HepG2 (cell line): ENCODE data around the gene C1QTNF6. TPM values are rescaled to one million over a fixed set of nuclear protein-coding genes. Genes with fewer than 3 reads are reported as not detected.

Experiments
- ATAC-seq: fragments of 200-7000 bp; cut with Tn5 transposase; 3 replicates; pipeline ENCODE4 v1.9.1; 2020; ENCODE audit warnings: mild to moderate bottlenecking, moderate library complexity
- BruUV-seq: library from RNA; stranded (reverse); fragments of 400-500 nt; replicated peaks from 2 replicates; lab custom pipeline; 2021; lab: Mats Ljungman, UMichigan
- CTCF ChIA-PET: fragments of 300-600 bp; formaldehyde crosslinking; extraction: SDS; loops from one replicate; lab custom pipeline; 2021; ENCODE audit warnings: low total read pairs, inconsistent platforms, low intra/inter-chr PET ratio; lab: Yijun Ruan, JAX
- POLR2A ChIA-PET: fragments of 350-600 bp; sonication (Branson Sonifier 250); formaldehyde crosslinking; loops from one replicate; lab custom pipeline; 2020; ENCODE audit warnings: antibody characterized with exemption, inconsistent platforms; lab: Yijun Ruan, JAX
- DNase-seq: peaks from one replicate; pipeline ENCODE4 v3.0.0-alpha.2; 2015; ENCODE audit warnings: low spot score
- FAIRE-seq: peaks from 3 replicates; lab custom pipeline; 2011; peaks lifted over from hg19 to GRCh38; lab: Jason Lieb, UNC
- H2AFZ ChIP-seq: one replicate; pipeline ENCODE4 v1.6.1; 2011; ENCODE audit warnings: low read length, inconsistent platforms
- H3K27ac ChIP-seq: fragments of 300-600 bp; 3 replicates; pipeline ENCODE4 v1.8.0; 2011; ENCODE audit warnings: mixed run types, mild to moderate bottlenecking, mixed read lengths, low read length, inconsistent platforms; ENCODE audit not compliant: insufficient read depth; ENCODE audit errors: extremely low read length
- H3K27me3 ChIP-seq, 2 experiments: fragments of 200-600 bp in 1 of 2; 2 replicates in 1 of 2; 3 replicates in 1 of 2; pipeline versions ENCODE4 v1.6.0 to v1.8.0; 2011; ENCODE audit warnings: low read length in 2 of 2, mild to moderate bottlenecking in 2 of 2, moderate library complexity in 2 of 2, inconsistent platforms in 1 of 2; ENCODE audit not compliant: insufficient read depth in 2 of 2, control insufficient read depth in 1 of 2
- H3K36me3 ChIP-seq, 2 experiments: fragments of 200-600 bp in 1 of 2; replicated peaks in 1 of 2; 2 replicates in 1 of 2; 3 replicates in 1 of 2; pipeline versions ENCODE4 v1.5.1 to v1.8.0; 2011; ENCODE audit warnings: low read length in 2 of 2, inconsistent platforms in 1 of 2; ENCODE audit not compliant: insufficient read depth in 2 of 2, control insufficient read depth in 1 of 2
- H3K4me1 ChIP-seq: 2 replicates; pipeline ENCODE4 v1.5.1; 2012; ENCODE audit warnings: low read length, inconsistent platforms; ENCODE audit not compliant: insufficient read depth
- H3K4me2 ChIP-seq: 2 replicates; pipeline ENCODE4 v1.6.0; 2011; ENCODE audit warnings: low read depth, low read length, inconsistent platforms
- H3K4me3 ChIP-seq, 3 experiments: fragments of 200-600 bp in 1 of 3; sonication (generic), shearing (Covaris generic) in 1 of 3; replicated peaks in 1 of 3; 2 replicates each; pipeline ENCODE4 v1.5.1; 2011 to 2016; ENCODE audit warnings: low read length in 3 of 3, inconsistent platforms in 2 of 3, low read depth in 2 of 3, mild to moderate bottlenecking in 2 of 3, control low read depth in 1 of 3, mixed read lengths in 1 of 3; ENCODE audit not compliant: insufficient read depth in 1 of 3
- H3K79me2 ChIP-seq: one replicate; pipeline ENCODE4 v1.6.1; 2011; ENCODE audit warnings: low read length, inconsistent platforms; ENCODE audit not compliant: insufficient read depth
- H3K9ac ChIP-seq: 2 replicates; pipeline ENCODE4 v1.6.0; 2011; ENCODE audit warnings: mild to moderate bottlenecking, low read depth, low read length, inconsistent platforms; ENCODE audit not compliant: insufficient read depth
- H3K9me3 ChIP-seq: 2 replicates; pipeline ENCODE4 v1.5.1; 2012; ENCODE audit warnings: mild to moderate bottlenecking, low read length
- H4K20me1 ChIP-seq: 2 replicates; pipeline ENCODE4 v1.6.0; 2011; ENCODE audit warnings: inconsistent platforms, mild to moderate bottlenecking, low read length, moderate library complexity; ENCODE audit not compliant: insufficient read depth
- FOXA1 ChIP-seq, 2 experiments: fragments of 450-650 bp in 1 of 2; sonication (generic) in 1 of 2; formaldehyde crosslinking in 1 of 2; IDR thresholded peaks; 2 replicates each; pipeline versions ENCODE4 v1.4.0 to v1.6.1; 2016 to 2020; ENCODE audit warnings: missing genetic modification reagents in 1 of 2
- NFIC ChIP-seq: IDR thresholded peaks from 2 replicates; pipeline ENCODE4 v1.6.1; 2012; ENCODE audit warnings: mild to moderate bottlenecking, low read length, inconsistent platforms
- PHF21A ChIP-seq: sonication (generic); formaldehyde crosslinking; IDR thresholded peaks from 2 replicates; pipeline ENCODE4 v1.5.0; 2020; ENCODE audit warnings: mild to moderate bottlenecking, missing genetic modification reagents
- RBAK ChIP-seq: sonication (generic); formaldehyde crosslinking; IDR thresholded peaks from 2 replicates; pipeline ENCODE4 v1.5.1; 2020; ENCODE audit warnings: mild to moderate bottlenecking, missing genetic modification reagents
- SALL2 ChIP-seq: sonication (generic); formaldehyde crosslinking; IDR thresholded peaks from 2 replicates; pipeline ENCODE4 v1.8.1; 2023; ENCODE audit warnings: mild to moderate bottlenecking, missing genetic modification reagents, inconsistent platforms
- SSRP1 ChIP-seq: IDR thresholded peaks from 2 replicates; pipeline ENCODE4 v1.6.1; 2016; ENCODE audit warnings: control low read depth
- TEAD3 ChIP-seq: optimal IDR thresholded peaks from 2 replicates; pipeline ENCODE3; 2016; ENCODE audit warnings: borderline replicate concordance
- ZNF234 ChIP-seq: sonication (generic); formaldehyde crosslinking; conservative IDR thresholded peaks from 2 replicates; pipeline ENCODE4 v1.5.1; 2020; ENCODE audit warnings: mild to moderate bottlenecking, missing genetic modification reagents
- ZNF292 ChIP-seq: sonication (generic); formaldehyde crosslinking; IDR thresholded peaks from 2 replicates; pipeline ENCODE4 v1.8.1; 2022; ENCODE audit warnings: mild to moderate bottlenecking, low read depth, missing genetic modification reagents, borderline replicate concordance
- WGBS: methylation state at CpG from one replicate; pipeline ENCODE4 v1.1.6; 2017; ENCODE audit warnings: low lambda C conversion rate; 5-methylcytosine and 5-hydroxymethylcytosine counted together
- in situ Hi-C: cut with HindIII; loops from 2 replicates; pipeline ENCODE4 v1.10.0; 2017; ENCODE audit warnings: low pct_unique_long_range_greater_than_20kb; ENCODE audit not compliant: extremely low pct_ligation_motif_present
- intact Hi-C: fragments of 100-400 bp; cut with micrococcal nuclease; formaldehyde crosslinking; loops from one replicate; pipeline ENCODE4 v1.10.0; 2022; ENCODE audit not compliant: unreplicated experiment
- polyA plus RNA-seq, 8 experiments: library from polyadenylated mRNA; depleted of rRNA in 3 of 8; stranded (reverse) in 7 of 8; unstranded in 1 of 8; fragments of >200 nt; fragmentation: Illumina TruSeq in 4 of 8; extraction: Trizol in 4 of 8; gene quantifications; 2 replicates each; pipeline versions ENCODE4 v1.2.1 to v1.2.3, GENCODE V29; 2011 to 2016; ENCODE audit warnings: low read depth in 4 of 8, missing spikeins in 1 of 8, mixed read lengths in 1 of 8; ENCODE audit not compliant: insufficient read depth in 1 of 8
- total RNA-seq, 5 experiments: library from RNA; depleted of rRNA; stranded (reverse); fragments of >200 nt; fragmentation: Illumina TruSeq; extraction: Trizol; gene quantifications; 2 replicates each; pipeline ENCODE4 v1.2.3, GENCODE V29; 2016; ENCODE audit warnings: low read depth in 1 of 5
- TF ChIP-seq, protein P1 (sequence below), 2 experiments: sonication (generic) in 1 of 2; formaldehyde crosslinking in 1 of 2; IDR thresholded peaks; 2 replicates each; pipeline versions ENCODE4 v1.6.1 to v1.9.0; 2014 to 2022; ENCODE audit warnings: antibody characterized with exemption in 1 of 2, borderline replicate concordance in 1 of 2, inconsistent platforms in 1 of 2, low read depth in 1 of 2, missing genetic modification reagents in 1 of 2
- TF ChIP-seq, protein P2 (sequence below): sonication (generic); formaldehyde crosslinking; IDR thresholded peaks from 2 replicates; pipeline ENCODE4 v1.4.0; 2020; ENCODE audit warnings: missing genetic modification reagents
- TF ChIP-seq, protein P3 (sequence below): sonication (generic); formaldehyde crosslinking; IDR thresholded peaks from 2 replicates; pipeline ENCODE4 v1.8.0; 2022; ENCODE audit warnings: missing genetic modification reagents, mild to moderate bottlenecking, inconsistent platforms, borderline replicate concordance

C1QTNF6 gene
- total and polyA plus RNA-seq, 2 of the 13 experiments (the other 11 are each of a cell fraction or from before 2014, with no cell fraction given) = 2.7 to 6.9 TPM

DNA sequence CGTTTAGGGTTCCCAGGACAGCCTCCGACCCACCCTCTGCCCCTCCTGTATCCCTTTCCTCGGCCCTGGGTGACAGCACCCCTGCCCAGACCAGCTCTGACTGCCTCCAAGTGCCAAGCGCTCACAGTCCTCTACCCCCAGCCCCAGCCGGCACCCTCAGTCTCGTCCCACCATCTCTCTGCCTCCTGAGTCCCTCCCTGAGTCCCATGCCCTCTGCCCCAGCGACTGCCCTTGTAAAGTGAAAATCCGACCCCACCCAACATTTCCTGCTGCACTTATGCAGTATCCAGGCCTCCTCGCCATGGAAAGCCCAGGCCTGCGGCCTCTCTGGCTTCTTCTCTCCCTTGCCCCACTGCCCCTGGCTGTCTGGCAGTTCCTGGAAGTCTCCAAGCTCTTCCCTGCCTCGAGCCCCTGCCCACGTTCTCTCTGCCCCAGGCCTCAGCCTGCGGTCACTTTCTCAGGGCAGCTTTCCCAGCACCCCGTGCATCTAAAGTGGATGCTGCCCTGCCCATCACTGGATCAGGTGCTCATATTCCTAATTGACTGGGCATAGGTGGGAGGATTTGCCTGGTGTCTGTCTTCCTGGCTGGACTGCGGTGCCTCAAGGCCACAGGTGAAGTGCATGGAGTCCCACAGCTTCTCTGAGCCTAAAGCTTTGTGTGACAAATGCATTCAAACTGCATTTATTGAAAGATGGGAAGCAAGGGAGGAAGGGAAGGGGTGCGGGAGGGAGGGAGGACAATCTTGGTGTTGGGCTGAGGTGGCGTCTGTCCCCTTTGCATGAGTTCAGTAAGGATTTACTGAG lies 20.7 kb downstream of the C1QTNF6 start (continued):
- no peak for TF ChIP-seq PHF21A
- no peak for TF ChIP-seq SSRP1 (CRISPR knock-in tag)
- TF ChIP-seq, protein P1, sequence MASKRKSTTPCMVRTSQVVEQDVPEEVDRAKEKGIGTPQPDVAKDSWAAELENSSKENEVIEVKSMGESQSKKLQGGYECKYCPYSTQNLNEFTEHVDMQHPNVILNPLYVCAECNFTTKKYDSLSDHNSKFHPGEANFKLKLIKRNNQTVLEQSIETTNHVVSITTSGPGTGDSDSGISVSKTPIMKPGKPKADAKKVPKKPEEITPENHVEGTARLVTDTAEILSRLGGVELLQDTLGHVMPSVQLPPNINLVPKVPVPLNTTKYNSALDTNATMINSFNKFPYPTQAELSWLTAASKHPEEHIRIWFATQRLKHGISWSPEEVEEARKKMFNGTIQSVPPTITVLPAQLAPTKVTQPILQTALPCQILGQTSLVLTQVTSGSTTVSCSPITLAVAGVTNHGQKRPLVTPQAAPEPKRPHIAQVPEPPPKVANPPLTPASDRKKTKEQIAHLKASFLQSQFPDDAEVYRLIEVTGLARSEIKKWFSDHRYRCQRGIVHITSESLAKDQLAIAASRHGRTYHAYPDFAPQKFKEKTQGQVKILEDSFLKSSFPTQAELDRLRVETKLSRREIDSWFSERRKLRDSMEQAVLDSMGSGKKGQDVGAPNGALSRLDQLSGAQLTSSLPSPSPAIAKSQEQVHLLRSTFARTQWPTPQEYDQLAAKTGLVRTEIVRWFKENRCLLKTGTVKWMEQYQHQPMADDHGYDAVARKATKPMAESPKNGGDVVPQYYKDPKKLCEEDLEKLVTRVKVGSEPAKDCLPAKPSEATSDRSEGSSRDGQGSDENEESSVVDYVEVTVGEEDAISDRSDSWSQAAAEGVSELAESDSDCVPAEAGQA (IDR thresholded peaks at IDR 0.05; ENCODE audit: low read depth) = no peak
- TF ChIP-seq, protein P1 (CRISPR knock-in tag; IDR thresholded peaks at IDR 0.05; ENCODE audit: borderline replicate concordance) = no peak
- no peak for TF ChIP-seq RBAK (CRISPR knock-in tag)

DNA sequence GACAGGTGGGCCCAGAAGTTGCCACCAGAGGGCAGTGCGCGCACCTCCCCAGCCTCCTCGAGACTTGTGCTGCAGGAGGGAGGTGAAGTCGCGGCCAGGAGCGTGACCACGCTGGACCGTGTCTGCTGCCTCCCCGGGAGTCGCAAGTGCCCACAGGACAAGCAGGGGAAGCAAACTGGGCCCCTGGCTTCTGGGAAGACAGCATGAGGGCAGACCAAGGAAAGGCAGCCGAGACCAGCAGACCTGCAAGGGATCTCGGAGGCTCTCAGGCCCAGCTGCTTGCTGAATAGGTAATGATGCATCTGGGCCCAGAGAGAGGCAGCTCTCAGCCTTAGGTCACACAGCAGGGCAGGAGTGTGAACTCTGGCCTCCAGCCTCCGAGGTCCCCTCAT lies 21.4 kb downstream of the C1QTNF6 start:
- 60% methylated on average over 1 of the region's 13 CpGs for WGBS
- POLR2A ChIA-PET = interaction anchor here (1.1 kb wide), 1 partner anchor 31 kb away, joined by 4 read pairs; no protein-coding TSS in a partner anchor
- FAIRE-seq = peak; percentile 75
- TF ChIP-seq ZNF292 (CRISPR knock-in tag) = no peak
- TF ChIP-seq, protein P2, sequence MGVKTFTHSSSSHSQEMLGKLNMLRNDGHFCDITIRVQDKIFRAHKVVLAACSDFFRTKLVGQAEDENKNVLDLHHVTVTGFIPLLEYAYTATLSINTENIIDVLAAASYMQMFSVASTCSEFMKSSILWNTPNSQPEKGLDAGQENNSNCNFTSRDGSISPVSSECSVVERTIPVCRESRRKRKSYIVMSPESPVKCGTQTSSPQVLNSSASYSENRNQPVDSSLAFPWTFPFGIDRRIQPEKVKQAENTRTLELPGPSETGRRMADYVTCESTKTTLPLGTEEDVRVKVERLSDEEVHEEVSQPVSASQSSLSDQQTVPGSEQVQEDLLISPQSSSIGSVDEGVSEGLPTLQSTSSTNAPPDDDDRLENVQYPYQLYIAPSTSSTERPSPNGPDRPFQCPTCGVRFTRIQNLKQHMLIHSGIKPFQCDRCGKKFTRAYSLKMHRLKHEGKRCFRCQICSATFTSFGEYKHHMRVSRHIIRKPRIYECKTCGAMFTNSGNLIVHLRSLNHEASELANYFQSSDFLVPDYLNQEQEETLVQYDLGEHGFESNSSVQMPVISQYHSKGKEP (CRISPR knock-in tag) = no peak
- no peak; the same call in 1 of the 2 replicates for TF ChIP-seq SALL2 (CRISPR knock-in tag)
- peak; percentile 52 for TF ChIP-seq TEAD3
- TF ChIP-seq, protein P3, sequence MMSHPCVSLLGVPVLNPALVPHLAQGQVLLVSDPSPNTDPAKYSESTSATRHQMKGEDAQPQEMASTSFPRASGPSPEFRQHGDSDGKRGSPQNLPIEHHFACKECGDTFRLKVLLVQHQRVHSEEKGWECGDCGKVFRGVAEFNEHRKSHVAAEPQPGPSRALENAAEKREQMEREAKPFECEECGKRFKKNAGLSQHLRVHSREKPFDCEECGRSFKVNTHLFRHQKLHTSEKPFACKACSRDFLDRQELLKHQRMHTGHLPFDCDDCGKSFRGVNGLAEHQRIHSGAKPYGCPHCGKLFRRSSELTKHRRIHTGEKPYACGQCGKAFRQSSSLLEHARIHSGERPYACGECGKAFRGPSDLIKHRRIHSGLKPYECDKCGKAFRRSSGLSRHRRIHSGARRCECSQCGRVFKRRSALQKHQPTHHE (CRISPR knock-in tag) = no peak
- no peak for TF ChIP-seq ZNF234 (CRISPR knock-in tag)
- no peak for TF ChIP-seq FOXA1 (IDR thresholded peaks at IDR 0.05)
- no peak for TF ChIP-seq FOXA1 (CRISPR knock-in tag; IDR thresholded peaks at IDR 0.05)
- TF ChIP-seq NFIC = no peak

More for the DNA sequence above, 21.4 kb downstream of the C1QTNF6 start:
- Histone ChIP-seq H3K9ac (no peak overlapping the region), H3K4me1 (peaks cover 42% of the 10 kb centered on the region), H3K79me2 (no peaks in the 10 kb centered on the region), H3K36me3 (no peaks in the 10 kb centered on the region), H3K27me3 (peaks cover 6 to 18% of the 10 kb centered on the region in 2 experiments; a peak in 3 of 5 replicates), H4K20me1 (no peaks in the 10 kb centered on the region), H3K27ac (no peak overlapping the region), H3K4me3 (peak overlapping the region in 1 of 3 experiments; percentile 44; a peak in 1 of 6 replicates), H3K9me3 (no peaks in the 10 kb centered on the region), H2AFZ (no peak overlapping the region), H3K4me2 (peak overlapping the region; percentile 78)
- DNase-seq (peak; percentile 42), ATAC-seq (peak; percentile 87)
- no TSS peak for BruUV-seq
- intact Hi-C loops (loop anchor here (1.0 kb wide), 1 partner anchor 31 kb away; no protein-coding TSS in a partner anchor), in situ Hi-C loops (no loop called here)
- CTCF ChIA-PET = interaction anchor here (1.7 to 3.5 kb wide), 2 partner anchors 32 to 94 kb away, joined by 10 to 57 read pairs; no protein-coding TSS in a partner anchor
